Parathyroid adenoma (tissue), 2 donors: ENCODE measurements around the gene OR6B2.

Experiments
- H2AFZ ChIP-seq: fragments of 300-600 bp; sonication (generic); one replicate; pipeline ENCODE4 v1.7.0; 2017; ENCODE audit warnings: antibody characterized with exemption, mild to moderate bottlenecking
- H3K27ac ChIP-seq: fragments of 300-600 bp; sonication (generic); one replicate; pipeline ENCODE4 v1.7.0; 2017
- H3K27me3 ChIP-seq: fragments of 300-600 bp; sonication (generic); one replicate; pipeline ENCODE4 v1.7.0; 2017; ENCODE audit warnings: low read length; ENCODE audit not compliant: control insufficient read depth, insufficient read depth
- H3K36me3 ChIP-seq: fragments of 300-600 bp; sonication (generic); one replicate; pipeline ENCODE4 v1.7.0; 2017; ENCODE audit warnings: low read length; ENCODE audit not compliant: control insufficient read depth, insufficient read depth
- H3K4me1 ChIP-seq: fragments of 300-600 bp; sonication (generic); one replicate; pipeline ENCODE4 v1.7.0; 2017; ENCODE audit warnings: control low read depth
- H3K4me2 ChIP-seq: fragments of 300-600 bp; sonication (generic); one replicate; pipeline ENCODE4 v1.7.0; 2017; ENCODE audit warnings: low read length
- H3K4me3 ChIP-seq: fragments of 300-600 bp; sonication (generic); one replicate; pipeline ENCODE4 v1.7.0; 2017; ENCODE audit warnings: low read depth, low read length
- H3K79me2 ChIP-seq: fragments of 300-600 bp; sonication (generic); one replicate; pipeline ENCODE4 v1.7.0; 2017; ENCODE audit warnings: control low read depth
- H3K9ac ChIP-seq: fragments of 300-600 bp; sonication (generic); one replicate; pipeline ENCODE4 v1.7.0; 2017; ENCODE audit warnings: mild to moderate bottlenecking
- H3K9me3 ChIP-seq: fragments of 300-600 bp; sonication (generic); one replicate; pipeline ENCODE4 v1.7.0; 2017; ENCODE audit warnings: low read length; ENCODE audit not compliant: control insufficient read depth
- TF ChIP-seq, protein P1 (sequence below): fragments of 300-600 bp; sonication (generic); IDR thresholded peaks from one replicate; pipeline ENCODE4 v1.7.0; 2017; ENCODE audit warnings: antibody characterized with exemption, mild to moderate bottlenecking
- donor health status: primary hyperparathyroidism.

The OR6B2 gene

DNA sequence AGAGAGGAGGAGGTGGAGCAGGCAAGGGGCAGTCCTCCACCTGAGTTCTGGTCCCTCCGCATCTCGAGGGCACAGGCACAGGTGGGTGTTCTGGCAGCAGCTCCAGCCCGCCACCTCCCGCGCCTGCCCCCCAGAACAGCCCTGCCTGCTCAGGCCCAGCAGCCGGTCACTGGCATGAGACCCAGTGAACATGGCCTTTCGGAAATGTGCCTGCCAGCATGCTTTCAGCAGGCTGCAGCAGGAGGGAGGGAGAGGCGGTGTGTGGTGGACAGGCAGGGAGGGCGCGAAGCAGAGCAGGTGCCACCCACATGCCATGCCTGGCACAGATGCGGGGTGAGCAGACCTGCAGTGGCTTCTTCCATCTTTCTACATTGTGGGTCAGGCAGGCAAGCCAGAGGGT lies 26.4 kb upstream of the OR6B2 start:
- Histone ChIP-seq H3K27me3 (peaks cover 2% of the 10 kb centered on the region), H3K27ac (no peak overlapping the region)

GRCh38 chr2:240055177-240055917 lies 25.1 kb upstream of the OR6B2 start:
- Histone ChIP-seq H3K4me2 (no peak overlapping the region), H3K27me3 (peaks cover 2% of the 10 kb centered on the region)
- TF ChIP-seq, protein P1, sequence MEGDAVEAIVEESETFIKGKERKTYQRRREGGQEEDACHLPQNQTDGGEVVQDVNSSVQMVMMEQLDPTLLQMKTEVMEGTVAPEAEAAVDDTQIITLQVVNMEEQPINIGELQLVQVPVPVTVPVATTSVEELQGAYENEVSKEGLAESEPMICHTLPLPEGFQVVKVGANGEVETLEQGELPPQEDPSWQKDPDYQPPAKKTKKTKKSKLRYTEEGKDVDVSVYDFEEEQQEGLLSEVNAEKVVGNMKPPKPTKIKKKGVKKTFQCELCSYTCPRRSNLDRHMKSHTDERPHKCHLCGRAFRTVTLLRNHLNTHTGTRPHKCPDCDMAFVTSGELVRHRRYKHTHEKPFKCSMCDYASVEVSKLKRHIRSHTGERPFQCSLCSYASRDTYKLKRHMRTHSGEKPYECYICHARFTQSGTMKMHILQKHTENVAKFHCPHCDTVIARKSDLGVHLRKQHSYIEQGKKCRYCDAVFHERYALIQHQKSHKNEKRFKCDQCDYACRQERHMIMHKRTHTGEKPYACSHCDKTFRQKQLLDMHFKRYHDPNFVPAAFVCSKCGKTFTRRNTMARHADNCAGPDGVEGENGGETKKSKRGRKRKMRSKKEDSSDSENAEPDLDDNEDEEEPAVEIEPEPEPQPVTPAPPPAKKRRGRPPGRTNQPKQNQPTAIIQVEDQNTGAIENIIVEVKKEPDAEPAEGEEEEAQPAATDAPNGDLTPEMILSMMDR = no peak

More for the DNA sequence above, 26.4 kb upstream of the OR6B2 start:
- H3K9me3 ChIP-seq = no peaks in the 10 kb centered on the region
- no peaks in the 10 kb centered on the region for H3K36me3 ChIP-seq
- no peak overlapping the region for H3K4me3 ChIP-seq
- H3K79me2 ChIP-seq = no peaks in the 10 kb centered on the region
- TF ChIP-seq, protein P1 = no peak
- no peak overlapping the region for H3K9ac ChIP-seq
- no peak overlapping the region for H3K4me2 ChIP-seq
- H3K4me1 ChIP-seq = no peaks in the 10 kb centered on the region
- H2AFZ ChIP-seq = no peak overlapping the region

DNA sequence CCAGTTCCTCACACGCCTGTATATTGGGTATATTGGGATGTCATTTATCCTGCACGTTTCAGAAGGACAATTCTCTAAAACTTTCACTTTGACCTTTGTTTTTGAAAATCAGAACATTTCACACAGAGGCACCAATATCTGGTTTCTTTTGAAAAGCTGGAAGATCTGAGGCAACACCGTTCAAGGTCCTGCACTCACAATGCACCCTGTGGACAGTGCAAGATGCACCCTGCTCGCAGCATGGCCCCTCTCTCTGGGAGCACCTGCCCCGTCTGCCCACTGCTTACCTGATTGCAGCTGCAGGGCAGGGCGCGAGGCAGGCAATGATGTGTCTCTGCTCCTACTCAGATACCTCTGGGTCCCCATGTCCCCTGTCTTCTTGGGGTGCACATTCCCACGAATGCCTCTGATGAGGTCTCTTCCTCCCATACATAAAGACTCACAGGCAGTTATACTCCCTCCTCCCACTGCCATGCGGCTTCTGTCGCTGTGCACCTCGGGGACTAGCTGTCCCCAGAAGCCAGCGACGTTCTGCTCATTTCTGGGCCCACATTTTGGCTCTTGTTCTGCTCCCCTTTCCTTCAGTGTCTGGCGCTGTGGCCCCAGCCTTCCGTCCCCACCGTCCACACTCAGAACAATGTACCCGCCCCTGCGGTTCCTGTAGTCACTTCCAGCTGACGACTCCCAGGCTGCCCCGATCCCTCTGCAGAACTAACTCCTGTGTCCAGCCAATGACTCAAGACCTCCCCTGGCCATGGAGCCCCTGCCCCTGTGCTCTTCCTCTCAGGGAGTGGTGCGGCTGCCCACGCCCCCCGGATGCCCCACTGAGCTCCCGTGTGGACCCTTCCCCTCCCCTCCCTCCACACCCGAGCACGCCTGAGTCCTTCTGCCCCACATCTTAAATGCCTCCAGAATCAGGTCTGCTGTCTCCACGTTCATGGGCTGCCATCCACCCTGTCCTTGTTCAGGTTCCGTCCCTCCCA lies 23.2 kb upstream of the OR6B2 start, which contains the start of gene OR6B3:
OR6B3 (minus strand) TSS at position 349 of the 983 bp plus-strand sequence.
- Histone ChIP-seq H3K4me3 (no peak within 1 kb of the TSS), H3K27me3 (peaks cover 2% of the 10 kb centered on the region), H3K4me2 (no peak within 1 kb of the TSS), H3K4me1 (no peaks in the 10 kb centered on the region), H3K9ac (no peak within 1 kb of the TSS), H3K36me3 (no peaks in the 10 kb centered on the region), H3K27ac (no peak within 1 kb of the TSS), H3K79me2 (no peaks in the 10 kb centered on the region), H3K9me3 (no peaks in the 10 kb centered on the region), H2AFZ (no peak within 1 kb of the TSS)
- TF ChIP-seq, protein P1 = no peak

More at GRCh38 chr2:240055177-240055917, 25.1 kb upstream of the OR6B2 start:
- Histone ChIP-seq H3K9me3 (no peaks in the 10 kb centered on the region), H2AFZ (no peak overlapping the region), H3K9ac (no peak overlapping the region), H3K27ac (no peak overlapping the region), H3K36me3 (no peaks in the 10 kb centered on the region), H3K4me3 (no peak overlapping the region), H3K4me1 (no peaks in the 10 kb centered on the region), H3K79me2 (no peaks in the 10 kb centered on the region)

GRCh38 chr2:240052524-240052923 lies 22.3 kb upstream of the OR6B2 start:
- Histone ChIP-seq H3K9ac (no peak overlapping the region), H3K36me3 (no peaks in the 10 kb centered on the region), H3K27me3 (peaks cover 2% of the 10 kb centered on the region), H3K9me3 (no peaks in the 10 kb centered on the region), H2AFZ (no peak overlapping the region), H3K4me1 (no peaks in the 10 kb centered on the region), H3K27ac (no peak overlapping the region), H3K79me2 (no peaks in the 10 kb centered on the region), H3K4me3 (no peak overlapping the region), H3K4me2 (no peak overlapping the region)
- TF ChIP-seq, protein P1 = no peak
